ENCODE data around the gene NTM. TPM values are rescaled to one million over a fixed set of nuclear protein-coding genes. Genes with fewer than 3 reads are reported as not detected.

NTM gene
- total and polyA plus RNA-seq, 10 donors: 0.13 to 1.6 (median 0.67) TPM

- no peak overlapping the region for H3K4me3 ChIP-seq
- no peak for TF ChIP-seq POLR2AphosphoS5 (IDR thresholded peaks at IDR 0.05)
- no peak for TF ChIP-seq CTCF (IDR thresholded peaks at IDR 0.05 in 8 of 11, conservative IDR thresholded peaks at IDR 0.05 in 3 of 11)
- no peak for TF ChIP-seq POLR2A (IDR thresholded peaks at IDR 0.05)
- H3K36me3 ChIP-seq: no peaks in the 10 kb centered on the region
- no peak for DNase-seq
- peaks cover 0 to 3% (median 0%) of the 10 kb centered on the region in 6 donors for H3K4me1 ChIP-seq
- H3K27me3 ChIP-seq (replicated peaks in 1 of 7): peaks cover 0 to 11% (median 0%) of the 10 kb centered on the region in 7 donors
- H3K27ac ChIP-seq: no peak overlapping the region
- WGBS, 5 donors: 80 to 90% (median 82%) methylated on average over 10 of the region's 10 CpGs
- H3K9me3 ChIP-seq: no peaks in the 10 kb centered on the region
- intact Hi-C loops (cut with DNase I; ENCODE audit: low total_unique reads): no loop called here
Measured at GRCh38 chr11:131663405-131664200, 293.2 kb downstream of the NTM start.

- Histone ChIP-seq H3K4me1 (peaks cover 0 to 7% (median 0%) of the 10 kb centered on the region in 6 donors), H3K9me3 (no peaks in the 10 kb centered on the region), H3K27me3 (replicated peaks in 1 of 7) (peaks cover 0 to 8% (median 0%) of the 10 kb centered on the region in 7 donors), H3K27ac (no peak overlapping the region), H3K36me3 (no peaks in the 10 kb centered on the region), H3K4me3 (no peak overlapping the region)
- TF ChIP-seq POLR2A (IDR thresholded peaks at IDR 0.05) (no peak), CTCF (IDR thresholded peaks at IDR 0.05 in 8 of 11, conservative IDR thresholded peaks at IDR 0.05 in 3 of 11) (no peak), POLR2AphosphoS5 (IDR thresholded peaks at IDR 0.05) (no peak)
- WGBS, 5 donors: 84 to 94% (median 86%) methylated on average over 6 of the region's 6 CpGs
- intact Hi-C loops (cut with DNase I; ENCODE audit: low total_unique reads): no loop called here
- no peak for DNase-seq
Measured at GRCh38 chr11:131664293-131664692, 293.9 kb downstream of the NTM start.

GRCh38 chr11:131664816-131665215 lies 294.4 kb downstream of the NTM start:
- Histone ChIP-seq H3K4me1 (peaks cover 0 to 7% (median 0%) of the 10 kb centered on the region in 6 donors), H3K27ac (no peak overlapping the region), H3K4me3 (no peak overlapping the region), H3K36me3 (no peaks in the 10 kb centered on the region), H3K27me3 (replicated peaks in 1 of 7) (peaks cover 0 to 7% (median 0%) of the 10 kb centered on the region in 7 donors), H3K9me3 (no peaks in the 10 kb centered on the region)
- no peak for TF ChIP-seq POLR2AphosphoS5 (IDR thresholded peaks at IDR 0.05)
- WGBS, 5 donors: 84 to 94% (median 85%) methylated on average over 11 of the region's 11 CpGs
- DNase-seq: no peak
- intact Hi-C loops (cut with DNase I; ENCODE audit: low total_unique reads): no loop called here

GRCh38 chr11:131665344-131665968 lies 295.0 kb downstream of the NTM start:
- intact Hi-C loops (cut with DNase I; ENCODE audit: low total_unique reads): no loop called here

More at GRCh38 chr11:131665344-131665968, 295.0 kb downstream of the NTM start:
- TF ChIP-seq POLR2A (IDR thresholded peaks at IDR 0.05) (no peak), CTCF (IDR thresholded peaks at IDR 0.05 in 8 of 11, conservative IDR thresholded peaks at IDR 0.05 in 3 of 11) (no peak)
- H3K9me3 ChIP-seq: no peaks in the 10 kb centered on the region
- peaks cover 0 to 7% (median 0%) of the 10 kb centered on the region in 6 donors for H3K4me1 ChIP-seq
- no peaks in the 10 kb centered on the region for H3K36me3 ChIP-seq
- 66 to 82% (median 72%) methylated on average over 8 of the region's 8 CpGs for WGBS, 5 donors
- H3K27ac ChIP-seq: no peak overlapping the region
- no peak overlapping the region for H3K4me3 ChIP-seq
- peaks cover 0 to under 1% (median 0%) of the 10 kb centered on the region in 7 donors for H3K27me3 ChIP-seq (replicated peaks in 1 of 7)
- peak; percentile 30 for DNase-seq

Measured in spleen (tissue), 11 donors.